Neural crest cell (in vitro differentiated cells): ENCODE measurements around the gene FBXO7. TPM values are rescaled to one million over a fixed set of nuclear protein-coding genes. Genes with fewer than 3 reads are reported as not detected.

ENCODE experiments used
- DNase-seq: peaks from one replicate; pipeline ENCODE4 v3.0.0; 2021; ENCODE audit warnings: low read depth, mixed read lengths, low spot score
- H3K27ac Mint-ChIP-seq: one replicate; pipeline ENCODE4 v1.8.0; 2021; ENCODE audit warnings: mild to moderate bottlenecking, mixed read lengths; ENCODE audit not compliant: unreplicated experiment
- H3K27me3 Mint-ChIP-seq: 2 replicates; pipeline ENCODE4 v1.8.0; 2021; ENCODE audit warnings: low read depth, mild to moderate bottlenecking, mixed read lengths
- H3K36me3 Mint-ChIP-seq: 2 replicates; pipeline ENCODE4 v1.8.0; 2021; ENCODE audit warnings: low read depth, mild to moderate bottlenecking, mixed read lengths
- H3K4me1 Mint-ChIP-seq: 2 replicates; pipeline ENCODE4 v1.8.0; 2021; ENCODE audit warnings: mixed read lengths
- H3K4me3 Mint-ChIP-seq: one replicate; pipeline ENCODE4 v1.8.0; 2021; ENCODE audit warnings: mild to moderate bottlenecking, mixed read lengths
- H3K9me3 Mint-ChIP-seq: 2 replicates; pipeline ENCODE4 v1.8.0; 2021; ENCODE audit warnings: mixed read lengths
- total RNA-seq: library from RNA; stranded (reverse); gene quantifications from 2 replicates; pipeline ENCODE4 v1.2.1, GENCODE V29; 2021
- TF ChIP-seq, protein P1 (sequence below): fragments of 200-600 bp; sonication (generic); conservative IDR thresholded peaks from 2 replicates; pipeline ENCODE4 v1.5.0; 2021; ENCODE audit warnings: antibody characterized with exemption, mild to moderate bottlenecking

Gene FBXO7
- total RNA-seq, 1 donor from 2014 or later, result 82.8 TPM

GRCh38 chr22:32546935-32547334 is 72.3 kb downstream of the FBXO7 start:
- Mint-ChIP-seq H3K4me3 (no peak overlapping the region), H3K4me1 (peaks cover 7% of the 10 kb centered on the region), H3K9me3 (peaks cover 2% of the 10 kb centered on the region), H3K27ac (no peak overlapping the region), H3K36me3 (no peaks in the 10 kb centered on the region), H3K27me3 (peaks cover 5% of the 10 kb centered on the region)
- TF ChIP-seq, protein P1, sequence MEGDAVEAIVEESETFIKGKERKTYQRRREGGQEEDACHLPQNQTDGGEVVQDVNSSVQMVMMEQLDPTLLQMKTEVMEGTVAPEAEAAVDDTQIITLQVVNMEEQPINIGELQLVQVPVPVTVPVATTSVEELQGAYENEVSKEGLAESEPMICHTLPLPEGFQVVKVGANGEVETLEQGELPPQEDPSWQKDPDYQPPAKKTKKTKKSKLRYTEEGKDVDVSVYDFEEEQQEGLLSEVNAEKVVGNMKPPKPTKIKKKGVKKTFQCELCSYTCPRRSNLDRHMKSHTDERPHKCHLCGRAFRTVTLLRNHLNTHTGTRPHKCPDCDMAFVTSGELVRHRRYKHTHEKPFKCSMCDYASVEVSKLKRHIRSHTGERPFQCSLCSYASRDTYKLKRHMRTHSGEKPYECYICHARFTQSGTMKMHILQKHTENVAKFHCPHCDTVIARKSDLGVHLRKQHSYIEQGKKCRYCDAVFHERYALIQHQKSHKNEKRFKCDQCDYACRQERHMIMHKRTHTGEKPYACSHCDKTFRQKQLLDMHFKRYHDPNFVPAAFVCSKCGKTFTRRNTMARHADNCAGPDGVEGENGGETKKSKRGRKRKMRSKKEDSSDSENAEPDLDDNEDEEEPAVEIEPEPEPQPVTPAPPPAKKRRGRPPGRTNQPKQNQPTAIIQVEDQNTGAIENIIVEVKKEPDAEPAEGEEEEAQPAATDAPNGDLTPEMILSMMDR, result no peak
- no peak for DNase-seq

DNA sequence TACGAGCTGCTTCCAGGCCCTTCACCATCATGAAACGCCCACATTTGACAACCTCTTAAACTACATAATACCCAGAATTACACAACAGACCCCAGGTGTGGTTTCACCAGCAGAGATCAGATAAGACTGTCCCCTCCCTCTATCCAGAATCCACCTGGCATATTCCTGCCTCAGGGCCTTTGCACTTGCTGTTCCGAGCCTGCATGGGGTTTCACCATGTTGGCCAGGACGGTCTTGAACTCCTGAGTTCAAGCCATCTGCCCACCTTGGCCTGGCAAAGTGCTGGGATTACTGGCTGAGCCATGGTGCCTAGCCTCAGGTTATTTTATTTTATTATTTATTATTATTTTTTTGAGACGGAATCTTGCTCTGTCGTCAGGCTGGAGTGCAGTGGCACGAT is 73.4 kb downstream of the FBXO7 start:
- Mint-ChIP-seq H3K36me3 (no peaks in the 10 kb centered on the region), H3K9me3 (peaks cover 2% of the 10 kb centered on the region), H3K27ac (no peak overlapping the region), H3K4me1 (peaks cover 7% of the 10 kb centered on the region), H3K27me3 (peaks cover 5% of the 10 kb centered on the region), H3K4me3 (no peak overlapping the region)
- TF ChIP-seq, protein P1, result no peak
- no peak for DNase-seq

Other genes starting within 250 kb of the FBXO7 start
- gene SLC5A4, start 219.5 kb upstream of the FBXO7 start, total RNA-seq, result 0.14 and 0.23 TPM in 2 replicates
- not detected in 2 replicates for gene RFPL3, start 116.9 kb upstream of the FBXO7 start, total RNA-seq
- 111 and 117 TPM in 2 replicates for gene RTCB, start 62.6 kb upstream of the FBXO7 start, total RNA-seq
- not detected in 2 replicates for gene BPIFC, start 10.4 kb upstream of the FBXO7 start, total RNA-seq